Measurements from ENCODE around the gene USP48.

Gene USP48

GRCh38 chr1:21672478-21673276, 110.3 kb downstream of the USP48 start:
- no peak for DNase-seq (ENCODE audit: insufficient read length, low spot score)
- no peak for TF ChIP-seq POLR2A (IDR thresholded peaks at IDR 0.05; ENCODE audit: low read depth, low read length)
- FAIRE-seq: no peak

GRCh38 chr1:21671915-21672314, 111.0 kb downstream of the USP48 start:
- DNase-seq (ENCODE audit: insufficient read length, low spot score): no peak
- no peak for TF ChIP-seq POLR2A (IDR thresholded peaks at IDR 0.05; ENCODE audit: low read depth, low read length)
- FAIRE-seq: no peak

- no peak for FAIRE-seq
- no peak for DNase-seq (ENCODE audit: insufficient read length, low spot score)
- TF ChIP-seq POLR2A (IDR thresholded peaks at IDR 0.05; ENCODE audit: low read depth, low read length): no peak
Measured at GRCh38 chr1:21670956-21671902, 111.7 kb downstream of the USP48 start.

- TF ChIP-seq POLR2A (IDR thresholded peaks at IDR 0.05; ENCODE audit: low read depth, low read length): no peak
- no peak for FAIRE-seq
- no peak for DNase-seq (ENCODE audit: insufficient read length, low spot score)
Measured at GRCh38 chr1:21670059-21670881, 112.7 kb downstream of the USP48 start.

GRCh38 chr1:21669258-21670058, 113.5 kb downstream of the USP48 start, which contains the start of gene RAP1GAP:
Gene RAP1GAP, minus strand, starts transcription at chr1:21669357. Its CDS starts 49,325 bp downstream, at chr1:21620032.
- DNase-seq (ENCODE audit: insufficient read length, low spot score): no peak
- no peak for TF ChIP-seq POLR2A (IDR thresholded peaks at IDR 0.05; ENCODE audit: low read depth, low read length)
- no peak for FAIRE-seq

GRCh38 chr1:21668951-21669257, 114.0 kb downstream of the USP48 start:
- FAIRE-seq: no peak
- no peak for TF ChIP-seq POLR2A (IDR thresholded peaks at IDR 0.05; ENCODE audit: low read depth, low read length)
- no peak for DNase-seq (ENCODE audit: insufficient read length, low spot score)

GRCh38 chr1:21668232-21668950, 114.6 kb downstream of the USP48 start:
- FAIRE-seq (no peak), DNase-seq (ENCODE audit: insufficient read length, low spot score) (no peak)
- no peak for TF ChIP-seq POLR2A (IDR thresholded peaks at IDR 0.05; ENCODE audit: low read depth, low read length)

- no peak for TF ChIP-seq POLR2A (IDR thresholded peaks at IDR 0.05; ENCODE audit: low read depth, low read length)
- no peak for DNase-seq (ENCODE audit: insufficient read length, low spot score)
- no peak for FAIRE-seq
Measured at GRCh38 chr1:21667348-21668231, 115.4 kb downstream of the USP48 start.

- no peak for FAIRE-seq
- DNase-seq (ENCODE audit: insufficient read length, low spot score): no peak
- no peak for TF ChIP-seq POLR2A (IDR thresholded peaks at IDR 0.05; ENCODE audit: low read depth, low read length)
Measured at GRCh38 chr1:21666576-21667320, 116.2 kb downstream of the USP48 start.

GRCh38 chr1:21665711-21666575, 117.0 kb downstream of the USP48 start:
- no peak for TF ChIP-seq POLR2A (IDR thresholded peaks at IDR 0.05; ENCODE audit: low read depth, low read length)
- FAIRE-seq (no peak), DNase-seq (ENCODE audit: insufficient read length, low spot score) (no peak)

All from H54 (cell line).